Activated CD4-positive, alpha-beta T cell treated with anti-CD3 and anti-CD28 coated beads for 4 hours (primary cell): ENCODE measurements around the gene NACA.
"Not testable (repeated sequence)": the region's sequence is repeated elsewhere in the genome, so short reads cannot be mapped to it uniquely, and the experiment has no call there.

Experiments used
- DNase-seq, 2 donors: peaks; one replicate each; pipeline ENCODE4 v3.0.0-alpha.2; 2020

NACA gene

DNA sequence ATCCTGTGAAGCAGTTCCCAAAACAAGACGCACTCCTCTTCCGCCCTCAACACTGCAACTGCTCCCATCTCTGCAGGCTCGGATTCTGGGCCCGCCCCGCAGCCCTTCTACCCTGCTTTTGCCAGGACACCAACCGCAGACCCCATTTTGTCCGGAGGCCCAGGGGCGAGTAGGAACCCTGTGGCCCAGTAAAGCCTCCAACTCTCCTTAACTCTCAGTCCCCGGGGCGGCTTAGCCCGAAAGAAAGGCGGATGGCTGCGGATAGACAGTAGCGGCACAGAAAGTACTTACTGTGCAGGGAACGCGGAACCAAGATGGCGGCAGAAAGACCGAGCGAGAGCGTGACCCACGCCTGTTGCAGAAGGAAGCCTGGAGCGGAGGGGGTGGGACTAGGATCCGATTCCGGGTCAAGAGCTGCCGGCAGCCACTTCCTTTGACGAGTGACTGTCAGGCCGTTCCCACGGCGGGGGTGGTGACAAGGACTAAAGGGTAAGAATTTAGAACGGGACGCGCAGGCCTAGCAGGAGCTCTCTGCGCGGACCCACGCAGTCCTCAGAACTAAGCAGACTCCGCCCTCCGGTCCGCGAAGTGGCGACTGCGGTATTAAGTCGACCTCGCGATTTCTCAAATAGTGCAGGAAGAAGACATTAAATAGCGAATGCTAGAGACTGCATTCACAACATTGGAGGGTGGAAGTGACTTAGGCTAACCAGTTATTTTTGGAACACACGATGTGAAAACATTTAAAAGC, at the start of gene NACA:
TSS of gene NACA (minus strand) at position 328 of the 751 bp plus-strand sequence. CDS start 778 bp downstream, outside the sequence.
- DNase-seq = peak; percentile 97 to 99

DNA sequence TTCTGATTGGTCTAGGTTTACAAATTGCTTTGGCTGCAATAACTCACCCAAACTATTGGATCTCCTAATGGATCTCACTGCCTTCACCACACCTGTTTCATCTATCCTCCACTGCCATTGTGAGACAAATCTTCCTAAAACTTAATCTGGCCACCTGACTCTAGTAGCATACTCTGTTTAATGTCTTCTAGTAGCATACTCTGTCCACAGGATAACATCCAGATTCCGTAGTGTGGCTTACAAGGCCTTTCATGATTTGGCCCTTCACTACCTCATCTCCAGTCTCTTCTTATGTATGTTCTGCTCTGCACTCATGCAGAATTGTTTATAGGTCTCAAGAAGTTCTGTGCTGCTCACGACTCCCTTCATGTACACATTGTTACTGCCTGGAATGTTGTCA, 48.0 kb upstream of the NACA start:
- DNase-seq = no peak

DNA sequence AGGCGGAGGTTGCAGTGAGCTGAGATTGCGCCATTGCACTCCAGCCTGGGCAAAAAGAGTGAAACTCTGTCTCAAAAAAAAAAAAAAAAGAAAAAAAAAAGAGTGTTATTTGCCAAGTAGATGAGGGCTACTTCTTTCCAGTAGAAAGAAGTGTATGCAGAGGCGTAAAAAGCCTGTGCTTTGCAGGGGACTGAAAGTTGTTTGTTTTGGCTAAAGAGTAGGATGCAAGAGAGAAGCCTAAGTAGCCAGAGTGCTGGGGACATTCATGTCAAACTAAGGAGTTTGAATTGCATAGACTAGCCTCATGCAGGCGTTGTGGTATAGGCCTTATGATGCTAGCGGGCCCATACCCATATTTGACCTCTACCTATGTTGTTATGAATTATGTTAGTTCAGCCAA, 47.5 kb upstream of the NACA start:
- no peak for DNase-seq

DNA sequence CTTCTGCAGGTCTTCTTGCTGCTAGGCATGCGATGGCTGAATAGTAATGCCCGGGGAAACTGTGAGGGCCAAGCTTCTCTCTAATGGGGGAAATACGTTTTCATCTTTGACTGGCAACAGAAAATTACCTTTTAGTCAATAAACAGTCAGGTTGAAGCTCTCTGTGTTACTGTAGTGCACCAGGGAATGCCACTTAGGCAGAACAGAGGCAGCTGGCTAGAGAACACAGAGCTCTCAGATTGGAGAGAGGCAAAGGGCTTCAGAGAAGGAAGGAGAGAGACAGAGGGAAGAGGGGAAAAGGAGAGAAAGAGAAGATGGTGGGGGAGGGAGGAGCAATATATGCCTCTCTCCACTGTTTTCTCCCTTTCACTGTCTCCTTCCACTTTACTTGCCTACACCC, 44.8 kb upstream of the NACA start:
- DNase-seq = no peak

DNA sequence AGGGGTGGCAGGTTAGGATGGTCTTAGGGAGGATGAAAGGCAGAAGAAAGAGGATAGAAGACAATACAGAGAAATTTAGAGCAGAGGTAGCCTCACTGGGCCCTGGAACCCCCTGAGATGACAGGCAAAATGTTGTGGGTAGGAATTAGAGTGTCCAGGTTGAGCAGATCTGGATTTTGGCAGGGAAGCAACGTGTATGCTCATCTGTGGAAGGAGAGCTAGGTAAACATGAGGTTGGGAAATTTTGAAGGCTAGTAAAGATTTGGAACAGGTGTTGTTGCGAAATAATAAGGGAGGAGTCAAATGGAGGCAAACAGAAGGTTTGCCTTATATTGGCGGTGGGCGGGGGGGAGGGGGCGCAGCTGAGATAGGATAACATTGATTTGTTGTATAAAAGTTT, 43.3 kb upstream of the NACA start:
- no peak for DNase-seq

DNA sequence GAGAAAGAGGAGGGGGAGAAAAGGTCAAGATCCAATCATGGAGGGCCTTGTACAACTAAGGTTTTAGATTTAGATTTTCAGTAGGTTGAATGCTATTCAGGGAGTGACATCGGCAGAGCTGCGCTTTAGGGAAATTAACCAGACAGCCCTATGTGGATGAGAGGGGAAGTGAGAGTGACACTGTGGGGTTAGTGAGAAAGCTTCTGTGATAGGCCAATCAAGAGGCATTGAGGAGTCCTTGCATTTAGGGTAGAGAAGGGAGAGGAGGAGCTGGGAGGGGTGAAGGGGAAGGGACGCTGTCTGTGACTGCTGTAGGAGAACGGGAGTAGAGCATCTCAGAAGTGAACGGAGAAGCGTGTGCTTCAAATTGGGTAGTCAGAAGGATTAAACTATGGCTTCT, 41.4 kb upstream of the NACA start:
- DNase-seq = no peak

DNA sequence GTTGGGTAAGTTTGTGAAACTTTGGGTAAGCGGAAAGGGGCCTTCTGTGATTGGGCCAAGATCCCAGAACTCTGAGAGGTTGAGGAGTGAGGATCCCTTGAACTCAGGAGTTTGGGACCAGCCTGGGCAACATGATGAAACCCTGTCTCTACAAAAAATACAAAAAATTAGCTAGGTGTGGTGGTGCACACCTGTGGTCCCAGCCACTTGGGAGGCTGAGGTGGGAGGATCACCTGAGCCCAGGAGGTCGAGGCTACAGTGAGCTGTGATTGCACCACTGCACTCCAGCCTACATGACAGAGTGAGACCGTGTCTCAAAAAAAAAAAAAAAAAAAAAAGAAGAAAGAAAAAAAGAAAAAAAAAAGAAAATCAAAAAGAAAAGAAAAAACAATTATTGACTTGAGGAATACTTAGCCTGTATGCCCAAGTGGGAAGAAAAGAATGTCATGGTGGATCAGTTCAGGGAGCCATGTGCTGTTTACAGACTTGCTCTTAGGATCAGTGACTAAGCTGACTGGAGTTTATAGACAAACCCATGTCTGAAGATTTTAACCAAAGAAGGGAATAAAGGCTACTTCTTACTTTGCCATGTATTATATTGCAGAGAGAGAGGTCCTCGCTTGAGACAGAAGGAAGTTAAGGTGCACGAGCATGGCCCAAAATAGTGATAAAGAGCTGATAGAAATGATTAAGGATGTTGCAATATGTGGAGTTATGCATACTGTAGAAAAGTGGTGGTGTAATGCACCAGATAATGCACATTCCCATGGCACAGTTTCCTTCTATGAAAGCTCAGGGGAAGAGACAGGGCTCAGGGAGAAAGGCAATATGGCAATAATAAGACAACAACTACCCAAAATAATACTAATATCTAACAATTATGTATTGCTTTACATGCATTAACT, 38.9 kb upstream of the NACA start:
- DNase-seq = no peak

DNA sequence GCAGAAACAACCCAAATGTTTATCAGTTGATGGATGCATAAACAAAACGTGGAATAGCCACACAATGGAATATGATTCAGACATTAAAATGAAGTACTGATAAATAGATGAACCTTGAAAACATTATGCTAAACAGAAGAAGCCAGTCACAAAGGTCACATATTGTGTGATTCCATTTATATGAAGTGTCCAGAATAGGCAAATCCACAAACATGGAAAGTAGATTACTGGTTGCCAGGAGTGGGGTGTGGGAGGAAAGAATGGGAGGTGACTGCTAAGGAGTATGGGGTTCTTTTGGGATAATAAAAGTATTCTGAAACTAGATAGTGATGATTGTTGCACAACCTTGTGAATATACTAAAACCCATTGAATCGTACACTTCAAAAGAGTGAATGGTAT, 36.7 kb upstream of the NACA start:
- no peak for DNase-seq

DNA sequence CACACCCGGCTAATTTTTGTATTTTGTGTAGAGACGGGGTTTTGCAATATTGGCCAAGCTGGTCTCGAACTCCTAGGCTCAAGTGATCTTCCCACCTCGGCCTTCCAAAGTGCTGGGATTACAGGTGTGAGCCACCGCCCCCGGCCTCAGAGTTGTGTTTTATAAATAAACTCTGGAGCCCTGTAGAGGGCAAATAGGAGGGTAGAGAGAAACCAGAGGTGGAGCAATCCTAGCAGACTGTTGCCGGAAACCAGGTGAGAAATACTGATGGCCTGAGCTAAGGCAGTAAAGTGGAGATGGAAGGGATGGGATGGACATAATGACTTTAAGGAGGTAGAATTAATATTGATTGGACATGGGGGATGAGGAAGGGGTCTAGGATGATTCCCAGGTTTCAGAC, 35.4 kb upstream of the NACA start:
- DNase-seq = no peak

DNA sequence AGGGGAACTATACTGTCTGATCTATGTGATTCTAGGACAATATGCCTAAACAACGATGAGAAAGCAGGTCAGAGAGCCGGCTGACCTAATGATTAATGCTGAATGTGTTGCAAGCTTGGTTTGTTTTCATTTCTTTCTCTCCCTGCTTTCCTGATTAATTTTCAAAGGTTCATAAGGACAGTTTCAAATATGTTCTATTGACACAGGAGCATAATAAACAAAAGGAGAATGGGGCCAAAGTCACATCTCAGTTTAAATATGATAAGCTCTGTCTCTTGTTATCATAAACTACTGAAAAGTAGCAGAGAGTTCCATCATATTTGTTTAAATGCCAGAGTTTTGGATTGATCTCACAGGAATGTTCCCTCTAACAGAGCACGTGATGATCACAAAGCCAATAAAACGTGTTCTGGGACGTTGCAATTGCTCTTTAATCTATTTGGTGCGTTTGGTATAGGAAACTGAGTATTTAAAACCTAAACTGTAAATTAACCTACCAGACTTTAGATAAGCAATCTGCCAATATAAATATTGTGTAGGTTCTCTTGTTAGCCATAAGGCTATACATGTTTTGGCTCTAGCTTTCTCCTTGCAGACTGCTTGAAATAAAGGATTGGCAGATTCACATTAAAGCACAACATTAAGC, 34.3 kb upstream of the NACA start:
- DNase-seq = no peak

DNA sequence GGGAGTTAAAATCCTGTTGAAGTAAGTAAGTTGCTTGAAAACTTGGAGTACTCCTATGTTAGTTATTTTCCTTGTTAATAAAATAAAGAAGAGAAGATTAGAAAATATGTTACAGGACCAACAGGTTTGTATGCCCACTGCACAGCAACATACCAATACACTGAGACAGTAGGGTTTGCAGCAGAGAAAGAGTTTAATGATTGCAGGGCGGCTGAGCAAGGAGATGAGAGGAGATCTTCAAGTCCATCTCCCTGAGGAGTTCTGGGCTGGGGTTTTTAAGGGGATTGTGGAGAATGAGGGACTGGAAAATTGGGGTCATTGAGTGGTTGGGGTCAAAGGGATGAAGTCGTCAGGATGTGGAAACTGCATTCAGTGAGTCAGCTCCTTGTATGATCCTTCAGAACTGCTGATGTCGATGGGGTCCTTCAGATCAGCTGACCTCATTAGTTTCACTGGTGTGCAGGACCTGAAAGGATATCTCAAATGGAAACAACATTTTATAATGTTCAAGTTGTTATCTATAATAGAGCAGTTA, 33.7 kb upstream of the NACA start:
- DNase-seq = no peak

DNA sequence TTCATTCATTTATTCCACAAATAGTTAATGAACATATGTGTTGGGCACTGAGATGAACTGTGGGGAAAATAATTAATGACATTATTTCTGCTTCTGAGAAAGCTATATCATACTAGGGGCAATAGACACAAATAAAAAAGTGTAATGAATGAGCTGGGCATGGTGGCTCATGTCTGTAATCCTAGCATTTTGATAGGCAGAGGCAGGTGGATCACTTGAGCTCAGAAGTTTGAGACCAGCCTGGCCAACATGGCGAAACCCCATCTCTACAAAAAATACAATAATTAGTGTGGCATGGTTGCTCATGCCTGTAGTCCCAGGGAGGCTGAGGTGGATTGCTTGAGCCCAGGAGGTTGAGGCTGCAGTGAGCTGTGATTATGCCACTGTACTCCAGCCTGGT, 32.9 kb upstream of the NACA start:
- not testable (repeated sequence) for DNase-seq

DNA sequence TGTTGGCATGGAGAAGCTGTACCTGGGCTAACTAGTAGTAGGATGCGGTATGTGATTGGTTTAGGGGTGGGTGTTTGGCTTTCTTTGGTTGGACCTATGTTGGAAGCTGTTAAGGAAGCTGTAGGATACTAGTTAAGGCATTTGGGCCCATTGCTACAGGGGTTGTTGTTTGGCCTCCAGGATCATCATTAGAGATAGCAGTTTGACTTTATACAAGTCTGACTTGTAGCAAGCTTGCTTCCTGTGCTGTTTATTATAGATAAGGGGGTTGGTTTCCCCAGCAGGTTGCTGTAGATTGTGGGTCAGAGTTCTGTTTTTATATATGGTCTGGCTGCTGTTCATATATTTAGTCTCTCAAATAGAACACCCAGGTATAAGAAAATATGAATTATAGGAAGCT, 28.5 kb upstream of the NACA start:
- DNase-seq = no peak

DNA sequence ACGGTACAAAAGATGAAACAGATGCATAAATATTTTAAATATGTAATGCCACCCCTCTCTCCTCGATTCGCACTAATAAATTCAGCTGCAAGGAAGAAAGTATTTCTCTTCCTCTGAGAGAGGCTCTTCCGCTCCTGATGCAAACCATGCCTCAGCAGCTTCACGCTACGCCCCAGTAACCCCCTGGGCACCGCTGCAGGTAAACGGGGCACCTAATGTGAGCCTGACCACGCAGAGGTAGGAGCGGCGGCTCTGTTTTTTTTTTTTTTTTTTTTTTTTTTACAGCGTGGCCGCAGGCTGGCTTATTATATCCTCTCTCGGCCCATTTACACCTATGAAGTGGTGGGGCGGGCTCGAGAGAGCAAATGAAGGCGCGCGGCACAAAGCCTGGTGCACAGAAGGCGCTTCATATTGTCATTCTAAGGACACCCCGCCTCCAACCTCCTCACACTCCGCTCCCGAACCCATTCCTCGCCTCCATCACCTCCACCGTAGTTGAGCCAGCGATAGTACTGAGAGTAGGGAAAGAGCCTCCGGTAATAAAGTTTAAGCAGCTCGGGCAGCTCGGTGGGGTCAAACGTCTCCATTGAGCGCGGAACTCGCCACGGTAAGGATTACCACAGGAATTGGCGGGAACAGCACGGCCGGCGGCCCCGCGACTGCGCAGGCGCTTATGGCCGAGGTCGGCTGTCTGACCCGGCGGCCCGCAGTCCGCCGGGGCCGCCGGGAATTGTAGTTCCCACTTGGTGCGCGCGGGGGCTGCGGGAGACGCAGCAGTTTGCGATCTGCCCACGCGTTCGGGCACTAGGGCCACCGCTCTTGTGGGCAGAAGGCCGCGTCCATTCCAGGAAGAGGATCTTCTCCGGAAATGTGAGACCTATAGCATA, 26.9 kb upstream of the NACA start, which contains the start of gene PRIM1:
TSS of gene PRIM1 (minus strand) at position 612 of the 887 bp plus-strand sequence. CDS start at position 587, 25 bp downstream.
- DNase-seq = peak; percentile 78 to 80

DNA sequence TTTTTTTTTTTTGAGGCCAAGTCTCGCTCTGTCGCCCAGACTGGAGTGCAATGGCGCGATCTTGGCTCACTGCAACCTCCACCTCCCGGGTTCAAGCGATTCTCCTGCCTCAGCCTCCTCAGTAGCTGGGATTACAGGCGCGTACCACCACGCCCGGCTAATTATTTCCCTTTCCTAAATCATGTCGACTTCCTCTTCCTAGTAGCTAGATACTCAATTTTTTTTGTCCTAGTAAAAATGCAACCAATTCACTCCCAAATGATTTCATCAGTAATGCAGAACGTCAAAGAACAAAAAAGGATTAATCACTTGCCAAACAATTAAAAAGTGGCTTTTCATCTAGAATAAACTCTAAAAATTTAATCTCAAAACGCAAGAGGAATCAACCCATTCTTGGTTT, 25.5 kb upstream of the NACA start:
- DNase-seq = not testable (repeated sequence)

DNA sequence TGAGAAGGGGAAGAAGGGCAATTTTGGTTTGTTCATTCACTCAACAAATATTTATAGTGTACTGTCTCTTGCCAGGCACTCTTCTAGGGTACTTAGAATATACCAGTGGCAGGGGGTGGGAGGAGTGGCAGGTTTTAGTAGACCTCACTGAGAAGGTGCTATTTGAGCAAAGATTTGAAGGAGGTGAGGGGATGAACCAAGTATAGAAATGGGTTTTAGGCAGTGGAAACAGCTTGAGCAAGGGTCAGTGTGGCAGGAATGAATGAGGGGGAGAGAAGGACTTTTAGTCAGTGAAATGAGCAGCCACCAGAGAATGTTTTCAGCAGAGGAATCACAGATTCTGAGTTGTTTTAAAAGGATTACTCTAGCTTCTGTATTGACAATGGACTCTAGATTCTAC, 24.8 kb upstream of the NACA start:
- no peak for DNase-seq

DNA sequence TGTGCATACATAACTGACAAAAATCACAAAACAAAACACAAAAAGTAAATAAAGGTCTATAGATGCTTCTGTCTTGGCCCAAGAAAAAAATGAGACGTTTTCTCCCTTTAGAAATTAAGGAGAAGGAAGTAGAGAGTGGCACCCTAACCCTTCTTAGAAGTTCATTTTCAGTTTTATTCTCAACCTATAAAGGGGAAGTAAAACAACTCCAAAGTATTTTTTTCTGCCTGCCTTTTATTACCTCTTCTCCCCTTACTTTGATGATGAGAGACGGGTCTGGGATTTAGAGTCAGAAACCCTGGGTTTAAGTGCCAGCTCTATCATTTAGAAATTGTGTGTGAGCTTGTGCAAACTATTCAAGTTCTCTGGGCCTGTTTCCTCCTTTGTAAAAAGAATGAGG, 24.3 kb upstream of the NACA start:
- no peak for DNase-seq

DNA sequence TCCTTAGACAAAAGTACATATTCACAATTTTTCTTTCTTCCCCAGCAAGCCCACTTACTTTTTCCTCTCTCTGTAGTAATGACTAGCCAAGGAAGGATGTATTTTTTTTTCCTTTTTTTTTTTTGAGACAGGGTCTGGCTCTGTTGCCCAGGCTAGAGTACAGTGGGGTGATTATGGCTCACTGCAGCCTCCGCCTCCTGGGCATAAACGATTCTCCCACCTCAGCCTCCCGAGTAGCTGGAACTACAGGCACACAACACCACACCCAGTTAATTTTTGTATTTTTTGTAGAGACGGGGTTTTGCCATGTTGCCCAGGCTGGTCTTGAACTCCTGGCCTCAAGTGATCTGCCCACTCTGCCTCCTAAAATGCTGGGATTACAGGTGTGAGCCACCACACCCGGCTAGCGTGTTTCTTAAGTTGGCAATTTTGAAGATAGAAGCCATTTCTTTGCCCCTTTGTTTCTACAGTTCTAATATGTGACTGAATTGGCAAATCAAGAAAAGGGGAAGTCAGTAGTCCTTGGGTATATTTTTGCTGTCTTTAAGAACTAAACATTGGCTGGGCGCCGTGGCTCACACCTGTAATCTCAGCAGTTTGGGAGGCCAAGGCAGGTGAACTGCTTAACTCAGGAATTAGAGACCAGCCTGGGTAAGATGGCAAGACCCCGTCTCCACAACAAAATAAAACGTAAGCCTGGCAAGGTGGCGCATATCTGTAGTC, 3.2 kb upstream of the NACA start:
- no peak for DNase-seq

DNA sequence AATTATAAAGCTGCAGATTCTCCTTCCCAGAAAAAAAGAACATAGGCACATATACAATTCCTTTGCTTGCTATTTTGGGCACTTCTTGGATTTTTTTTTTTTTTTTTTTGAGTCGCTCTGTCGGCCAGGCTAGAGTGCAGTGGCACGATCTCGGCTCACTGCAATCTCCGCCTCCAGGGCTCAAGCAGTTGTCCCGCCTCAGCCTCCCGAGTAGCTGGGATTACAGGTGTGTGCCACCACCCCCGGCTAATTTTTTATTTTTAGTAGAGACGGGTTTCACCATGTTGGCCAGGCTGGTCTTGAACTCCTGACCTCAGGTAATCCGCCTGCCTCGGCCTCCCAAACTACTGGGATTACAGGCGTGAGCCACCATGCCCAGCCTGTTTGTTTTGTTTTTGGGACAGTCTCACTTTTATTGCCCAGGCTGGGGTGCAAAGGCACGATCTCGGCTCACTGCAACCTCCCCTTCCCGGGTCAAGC, 1.1 kb upstream of the NACA start:
- DNase-seq = not testable (repeated sequence)

DNA sequence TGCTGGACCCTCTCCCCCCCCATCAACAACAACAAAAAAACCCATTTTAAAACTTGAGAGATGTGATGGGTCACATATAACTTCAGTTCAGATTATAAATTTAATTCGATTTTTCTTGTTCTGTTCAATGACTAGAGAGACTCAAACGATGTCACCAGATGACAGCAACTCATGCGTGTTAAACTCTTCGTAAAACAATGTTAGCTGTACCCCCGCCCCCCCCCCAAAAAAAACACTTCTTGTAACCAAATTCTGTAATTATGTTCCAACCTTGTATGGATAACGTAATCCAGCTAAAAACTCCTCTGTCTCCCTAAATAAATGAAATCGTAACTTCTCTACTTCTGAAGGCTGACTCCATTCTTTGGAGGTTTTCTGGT, 614 bp upstream of the NACA start:
- no peak for DNase-seq

DNA sequence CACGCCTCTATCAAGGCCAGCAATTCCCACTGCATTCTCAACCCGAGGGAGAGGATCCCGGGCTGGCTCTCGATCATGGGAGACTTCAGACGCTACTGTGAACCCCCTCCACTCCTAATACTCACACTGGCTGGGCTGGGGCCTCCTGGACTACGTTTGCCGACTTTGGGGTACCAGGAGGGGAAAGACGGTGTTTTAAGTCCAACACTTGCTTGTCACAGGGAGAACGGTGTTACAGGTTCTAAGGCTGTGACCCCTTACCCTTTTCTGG, 463 bp downstream of the NACA start:
- DNase-seq = no peak
